Ishikawa (cell line): ENCODE measurements around the gene LATS2.

Experiments used
- CEBPB ChIP-seq: IDR thresholded peaks from 2 replicates; pipeline ENCODE4 v1.6.1; 2012
- CREB1 ChIP-seq: IDR thresholded peaks from 2 replicates; pipeline ENCODE4 v1.6.1; 2012; ENCODE audit warnings: low read depth
- EGR1 ChIP-seq: IDR thresholded peaks from 2 replicates; pipeline ENCODE4 v1.6.1; 2012
- EP300 ChIP-seq: IDR thresholded peaks from 2 replicates; pipeline ENCODE4 v1.6.1; 2012; ENCODE audit warnings: borderline replicate concordance
- FOXM1 ChIP-seq: IDR thresholded peaks from 2 replicates; pipeline ENCODE4 v1.6.1; 2012; ENCODE audit warnings: low read depth, borderline replicate concordance
- RAD21 ChIP-seq: IDR thresholded peaks from 2 replicates; pipeline ENCODE4 v1.6.1; 2012; ENCODE audit warnings: low read depth
- REST ChIP-seq: IDR thresholded peaks from 2 replicates; pipeline ENCODE4 v1.6.1; 2012; ENCODE audit warnings: low read depth, mild to moderate bottlenecking
- TAF1 ChIP-seq: IDR thresholded peaks from 2 replicates; pipeline ENCODE4 v1.6.1; 2012; ENCODE audit warnings: low read depth, mild to moderate bottlenecking
- TCF12 ChIP-seq: IDR thresholded peaks from 2 replicates; pipeline ENCODE4 v1.6.1; 2012; ENCODE audit warnings: low read depth
- TEAD4 ChIP-seq: IDR thresholded peaks from 2 replicates; pipeline ENCODE4 v1.6.1; 2012
- YY1 ChIP-seq: IDR thresholded peaks from 2 replicates; pipeline ENCODE4 v1.6.1; 2012; ENCODE audit warnings: low read depth
- ZBTB7A ChIP-seq: IDR thresholded peaks from 2 replicates; pipeline ENCODE4 v1.6.1; 2012; ENCODE audit warnings: low read depth
- TF ChIP-seq, protein P1 (sequence below): IDR thresholded peaks from 2 replicates; pipeline ENCODE4 v1.6.1; 2012

- TF ChIP-seq REST (no peak), ZBTB7A (no peak), TEAD4 (no peak), FOXM1 (no peak), TAF1 (no peak), EGR1 (no peak), TCF12 (no peak), EP300 (no peak), CREB1 (no peak), RAD21 (no peak), YY1 (no peak), CEBPB (no peak)
- TF ChIP-seq, protein P1, sequence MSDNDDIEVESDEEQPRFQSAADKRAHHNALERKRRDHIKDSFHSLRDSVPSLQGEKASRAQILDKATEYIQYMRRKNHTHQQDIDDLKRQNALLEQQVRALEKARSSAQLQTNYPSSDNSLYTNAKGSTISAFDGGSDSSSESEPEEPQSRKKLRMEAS = no peak
These were observed 94.0 kb downstream of the LATS2 start for GRCh38 chr13:20967340-20967739.
